NCI-H774 (cell line): Measurements from ENCODE around the gene CHKA.

Source experiments
- DNase-seq: peaks from one replicate; lab custom pipeline; 2025; lab: John Stamatoyannopoulos, UW

The CHKA gene

GRCh38 chr11:68013611-68014156 is 107.5 kb downstream of the CHKA start:
- no peak for DNase-seq

GRCh38 chr11:68012843-68013610 is 108.2 kb downstream of the CHKA start:
- DNase-seq: no peak

GRCh38 chr11:68012044-68012842 is 108.9 kb downstream of the CHKA start:
- DNase-seq: no peak

DNA sequence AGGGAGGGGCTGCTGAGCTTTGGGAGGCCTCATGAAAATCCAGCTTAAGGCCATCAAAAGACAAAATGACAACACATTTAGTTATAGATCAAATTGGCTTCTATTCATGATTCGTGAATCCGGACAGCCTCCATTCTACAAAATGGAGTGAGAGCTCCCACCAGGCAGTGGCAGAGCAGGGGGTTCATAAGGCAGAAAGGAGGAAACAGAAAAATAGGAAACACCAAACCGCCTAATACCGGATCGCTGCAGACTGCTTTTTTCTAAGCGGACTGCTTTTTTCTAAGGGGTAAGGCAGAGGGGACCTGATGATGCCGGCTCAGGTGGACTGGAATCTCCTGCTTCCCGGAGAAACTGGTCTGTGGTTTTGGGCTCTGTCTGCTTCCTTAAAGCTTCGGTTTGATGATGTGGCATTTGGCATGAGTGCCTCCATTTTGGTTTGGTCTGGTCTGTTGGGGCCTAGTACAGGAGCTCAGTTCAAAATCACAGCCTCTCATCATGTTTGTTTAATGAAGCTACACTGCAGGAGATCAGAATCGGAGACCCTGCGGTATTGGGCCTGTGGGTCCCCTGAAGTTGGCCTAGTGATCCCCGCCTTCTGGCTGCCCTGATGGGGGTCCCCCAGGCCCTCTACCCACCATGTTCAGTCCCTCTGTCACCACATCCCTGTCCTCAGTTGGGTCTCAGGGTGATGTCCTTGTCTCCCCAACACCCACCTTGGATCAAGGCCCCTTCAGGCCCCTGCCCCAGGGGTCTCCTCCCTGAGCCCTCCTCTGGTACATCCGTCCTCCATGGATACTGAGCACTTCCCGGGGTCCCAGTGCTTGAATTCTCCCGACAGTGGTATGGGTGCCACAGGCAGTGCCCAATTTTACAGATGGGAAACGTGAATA is 109.9 kb downstream of the CHKA start:
- no peak for DNase-seq

DNA sequence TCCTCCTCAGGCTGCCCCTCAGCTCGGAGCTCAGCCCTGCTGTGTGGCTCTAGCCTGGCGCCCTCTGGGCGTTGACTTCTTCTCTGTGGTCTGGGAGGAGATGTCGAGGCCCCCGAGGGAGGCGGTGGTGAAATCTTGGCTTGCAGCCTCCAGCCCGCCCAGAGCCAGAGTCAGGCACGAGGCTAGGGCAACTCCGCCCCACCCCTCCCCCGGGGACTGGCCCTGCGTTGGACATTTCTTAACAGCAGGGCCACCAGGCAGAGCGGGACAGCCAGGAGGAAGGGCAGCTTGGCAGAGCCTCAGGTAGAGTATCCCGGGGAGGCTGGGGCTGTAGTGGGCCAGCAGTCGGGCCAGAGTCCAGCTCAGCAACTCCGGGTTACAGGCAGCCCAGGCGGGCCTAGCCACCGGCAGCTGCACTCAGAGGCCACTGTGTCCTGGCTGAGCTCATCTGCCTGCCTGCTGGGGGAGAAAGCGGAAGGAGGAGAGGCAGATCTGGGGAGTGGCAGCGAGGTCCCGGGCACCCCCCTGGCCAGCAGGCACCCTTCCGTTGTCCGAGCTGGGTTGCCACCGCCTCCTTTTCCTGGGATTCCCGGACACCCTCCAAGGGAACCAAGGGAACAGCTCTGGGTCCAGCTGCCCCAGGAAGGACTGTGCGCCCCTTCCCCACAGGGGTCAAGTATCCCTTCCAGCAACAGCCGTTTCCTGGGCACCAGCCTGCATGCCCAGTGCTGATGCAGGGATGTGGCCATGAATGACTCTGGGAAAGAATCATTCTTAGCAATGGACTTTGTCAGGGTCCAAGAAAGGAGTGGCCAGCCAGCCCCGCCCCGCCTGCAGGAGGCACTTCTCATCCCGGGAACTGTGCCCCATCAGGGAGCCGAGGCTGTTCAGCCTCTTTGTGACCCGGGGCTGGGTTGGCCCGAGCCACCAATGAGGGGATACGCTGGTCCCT is 110.8 kb downstream of the CHKA start, which contains the start of gene ALDH3B1:
TSS of gene ALDH3B1 (plus strand) at position 238 of the 952 bp plus-strand sequence. CDS start 4,971 bp downstream, outside the sequence.
- DNase-seq: no peak

- no peak for DNase-seq
These were observed 111.6 kb downstream of the CHKA start for GRCh38 chr11:68009391-68010089.

- peak; percentile 34 for DNase-seq
These were observed 112.5 kb downstream of the CHKA start for GRCh38 chr11:68008381-68009337.

- DNase-seq: no peak
These were observed 113.4 kb downstream of the CHKA start for GRCh38 chr11:68007498-68008380.

DNA sequence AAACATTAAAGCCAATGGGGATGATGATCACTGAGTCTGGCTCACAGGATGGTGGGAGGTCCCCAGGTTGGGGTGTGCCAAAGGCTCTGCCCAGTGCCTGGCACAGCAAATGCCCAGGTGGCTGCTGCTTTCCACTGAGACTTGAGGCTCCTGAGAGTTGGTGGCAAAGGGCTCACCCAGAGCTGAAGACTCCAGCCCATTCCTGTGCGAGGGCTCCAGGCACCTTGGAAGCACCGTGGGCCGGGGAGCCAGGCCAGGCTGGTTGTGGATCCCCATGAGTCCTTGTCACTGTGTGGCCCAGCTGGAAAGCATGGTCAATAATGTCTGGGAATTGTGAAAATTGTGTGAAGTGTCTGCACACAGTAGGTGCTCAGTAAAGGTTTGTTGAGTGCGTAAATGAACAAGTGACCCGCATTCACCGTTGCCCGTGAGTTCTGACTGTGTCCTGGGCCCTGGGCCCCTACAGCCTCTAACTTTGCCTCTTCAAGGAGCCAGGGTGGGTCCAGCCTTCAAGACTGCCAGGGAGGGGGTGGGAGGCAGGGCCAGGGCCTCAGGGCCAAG is 114.5 kb downstream of the CHKA start:
- no peak for DNase-seq

DNA sequence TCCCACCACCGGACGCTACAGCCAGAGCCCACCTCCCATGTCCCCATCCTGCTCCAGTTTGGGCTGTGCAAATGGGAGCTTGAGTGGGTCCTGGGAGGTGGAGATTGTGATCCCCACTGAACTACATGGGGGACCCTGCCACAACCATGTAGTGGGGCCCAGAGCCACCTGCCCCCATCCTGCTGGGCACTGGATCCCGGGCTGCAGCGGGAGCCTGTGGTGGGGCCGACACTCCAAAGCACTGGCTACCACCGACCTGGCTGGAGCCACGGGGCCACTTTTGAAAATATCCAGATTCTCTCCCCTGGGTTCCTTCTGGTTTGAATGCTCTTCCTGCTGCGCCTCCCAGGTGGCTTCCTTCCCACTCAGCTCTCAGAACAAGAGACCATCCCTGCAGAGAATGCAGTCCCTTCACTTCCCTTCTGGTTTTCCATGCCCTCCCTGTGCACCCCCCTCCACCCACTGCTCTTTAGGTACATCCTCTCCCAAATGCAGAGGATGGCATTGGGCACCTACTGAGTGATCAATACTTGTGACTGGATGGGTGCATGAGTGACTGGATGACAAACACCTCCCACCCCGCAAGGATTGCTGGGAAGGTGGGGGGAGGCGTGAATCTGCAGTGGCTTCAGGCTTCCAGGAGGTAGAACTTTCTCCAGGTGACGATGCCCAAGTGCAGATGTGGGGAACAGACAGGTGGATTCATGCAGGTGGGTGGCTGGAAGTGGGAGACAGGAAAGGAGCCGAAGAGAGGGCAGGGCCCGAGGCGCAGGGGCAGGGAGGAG is 116.4 kb downstream of the CHKA start:
- DNase-seq: no peak

DNA sequence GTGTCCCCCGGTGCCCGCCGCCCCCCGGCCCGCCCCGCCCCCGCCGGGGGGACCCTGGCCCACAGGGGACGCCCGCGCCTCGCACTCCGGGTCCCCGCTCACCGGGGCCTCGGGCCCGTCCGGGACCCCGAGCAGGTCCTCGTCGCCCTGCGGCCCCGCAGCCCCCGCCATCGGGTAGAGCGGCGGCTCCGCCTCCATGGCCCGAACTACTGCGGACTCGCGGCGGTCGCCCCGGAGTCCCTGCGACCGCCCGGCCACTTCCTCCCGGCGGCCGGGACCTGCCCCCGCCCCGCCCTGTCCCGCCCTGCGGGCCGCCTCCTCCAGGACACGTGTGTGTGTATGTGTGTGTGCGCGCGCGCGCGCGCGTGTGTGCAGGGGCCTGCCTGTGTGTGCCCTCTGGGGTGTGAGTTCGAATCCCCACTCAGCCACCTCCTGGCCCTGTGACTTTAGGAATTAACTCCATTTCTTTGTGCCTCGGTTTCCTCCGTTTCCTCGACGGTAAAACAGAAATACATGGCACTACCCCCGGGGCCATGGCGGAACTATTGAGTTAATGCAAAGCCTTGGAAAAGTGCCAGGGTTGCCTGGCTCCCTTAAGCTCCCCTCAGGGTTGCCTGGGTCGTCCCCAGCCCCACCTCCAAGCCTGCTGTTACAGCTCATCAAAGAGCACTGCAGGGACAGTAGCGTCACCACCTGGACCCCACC is 117.2 kb downstream of the CHKA start, which contains the start of gene UNC93B1:
TSS of gene UNC93B1 (minus strand) at position 252 of the 705 bp plus-strand sequence. CDS start at position 198, 54 bp downstream.
- peak; percentile 86 for DNase-seq

- DNase-seq: peak; percentile 40
These were observed 118.0 kb downstream of the CHKA start for GRCh38 chr11:68002938-68003845.
